CD14-positive monocyte (primary cell): Measurements from ENCODE around the gene CACUL1. TPM values are rescaled to one million over a fixed set of nuclear protein-coding genes. Genes with fewer than 3 reads are reported as not detected.

Experiments used
- DNase-seq, 3 donors: peaks; one replicate each; pipeline ENCODE4 v3.0.0-alpha.2; 2011 to 2022
- H2AFZ ChIP-seq: 2 replicates; pipeline ENCODE4 v1.6.0; 2012; ENCODE audit warnings: mild to moderate bottlenecking, low read depth, low read length, inconsistent platforms; ENCODE audit not compliant: insufficient read depth, poor library complexity, severe bottlenecking
- H3K27ac ChIP-seq, 2 donors: 1 replicate in 1 of 2; 2 replicates in 1 of 2; pipeline ENCODE4 v1.5.1; 2012 to 2013; ENCODE audit warnings: low read length in 2 of 2, control low read depth in 1 of 2, inconsistent platforms in 1 of 2, low read depth in 1 of 2, mild to moderate bottlenecking in 1 of 2
- H3K27me3 ChIP-seq, 2 donors: one replicate each; pipeline versions ENCODE4 v1.6.0 to v1.6.1; 2011 to 2013; ENCODE audit warnings: low read length in 2 of 2; ENCODE audit not compliant: control insufficient read depth in 2 of 2, insufficient read depth in 2 of 2
- H3K36me3 ChIP-seq, 2 donors: replicated peaks in 1 of 2; 1 replicate in 1 of 2; 2 replicates in 1 of 2; pipeline versions ENCODE4 v1.5.1 to v1.6.1; 2012 to 2013; ENCODE audit warnings: low read length in 2 of 2, control low read depth in 1 of 2, inconsistent platforms in 1 of 2, mild to moderate bottlenecking in 1 of 2; ENCODE audit not compliant: insufficient read depth in 2 of 2, control insufficient read depth in 1 of 2
- H3K4me1 ChIP-seq, 2 donors: 1 replicate in 1 of 2; 2 replicates in 1 of 2; pipeline versions ENCODE4 v1.5.1 to v1.6.1; 2012 to 2013; ENCODE audit warnings: low read length in 2 of 2, control low read depth in 1 of 2, inconsistent platforms in 1 of 2, mild to moderate bottlenecking in 1 of 2, moderate library complexity in 1 of 2; ENCODE audit not compliant: insufficient read depth in 2 of 2, control insufficient read depth in 1 of 2
- H3K4me2 ChIP-seq: replicated peaks from 2 replicates; pipeline ENCODE3; 2012; ENCODE audit warnings: low read length, moderate library complexity, mild to moderate bottlenecking; ENCODE audit not compliant: poor library complexity, severe bottlenecking; ENCODE audit errors: extremely low read depth
- H3K4me3 ChIP-seq, 3 experiments: fragments of 200-600 bp in 1 of 3; sonication (generic) in 1 of 3; replicated peaks in 1 of 3; 1 replicate in 2 of 3; 2 replicates in 1 of 3; pipeline ENCODE4 v1.5.1; 2011 to 2013; ENCODE audit warnings: low read length in 3 of 3, mild to moderate bottlenecking in 3 of 3, control low read depth in 2 of 3, low read depth in 2 of 3, inconsistent platforms in 1 of 3, moderate library complexity in 1 of 3
- H3K79me2 ChIP-seq: 2 replicates; pipeline ENCODE4 v1.6.0; 2012; ENCODE audit warnings: mild to moderate bottlenecking, control low read depth, inconsistent platforms, low read length, moderate library complexity; ENCODE audit not compliant: insufficient read depth
- H3K9ac ChIP-seq: 2 replicates; pipeline ENCODE4 v1.6.0; 2017; ENCODE audit warnings: low read length, mild to moderate bottlenecking; ENCODE audit not compliant: insufficient read depth, poor library complexity, severe bottlenecking
- H3K9me3 ChIP-seq, 2 donors: replicated peaks in 1 of 2; 1 replicate in 1 of 2; 2 replicates in 1 of 2; pipeline versions ENCODE4 v1.5.1 to v1.6.1; 2012 to 2013; ENCODE audit warnings: low read length in 2 of 2, control low read depth in 1 of 2; ENCODE audit not compliant: control insufficient read depth in 1 of 2, insufficient read depth in 1 of 2
- H4K20me1 ChIP-seq: 2 replicates; pipeline ENCODE4 v1.6.0; 2012; ENCODE audit warnings: mild to moderate bottlenecking, low read length, control low read depth, moderate library complexity; ENCODE audit not compliant: insufficient read depth
- H3K27ac Mint-ChIP-seq, 7 donors: one replicate each; pipeline ENCODE4 v1.8.0; 2020; ENCODE audit warnings: mild to moderate bottlenecking in 7 of 7, mixed read lengths in 7 of 7, moderate library complexity in 6 of 7, inconsistent platforms in 2 of 7
- H3K27me3 Mint-ChIP-seq, 3 donors: one replicate each; pipeline ENCODE4 v1.8.0; 2021 to 2022; ENCODE audit warnings: low read depth in 3 of 3, mild to moderate bottlenecking in 3 of 3, mixed read lengths in 3 of 3, moderate library complexity in 3 of 3, inconsistent platforms in 1 of 3
- H3K36me3 Mint-ChIP-seq, 2 donors: one replicate each; pipeline ENCODE4 v1.8.0; 2020; ENCODE audit warnings: mixed read lengths in 2 of 2, inconsistent platforms in 1 of 2, mild to moderate bottlenecking in 1 of 2
- H3K4me1 Mint-ChIP-seq: one replicate; pipeline ENCODE4 v1.8.0; 2020; ENCODE audit warnings: mild to moderate bottlenecking, mixed read lengths
- H3K4me3 Mint-ChIP-seq, 2 donors: one replicate each; pipeline ENCODE4 v1.8.0; 2020; ENCODE audit warnings: mild to moderate bottlenecking in 2 of 2, mixed read lengths in 2 of 2, moderate library complexity in 1 of 2
- H3K9me3 Mint-ChIP-seq, 7 donors: one replicate each; pipeline ENCODE4 v1.8.0; 2020 to 2022; ENCODE audit warnings: mixed read lengths in 7 of 7, mild to moderate bottlenecking in 6 of 7, moderate library complexity in 6 of 7, inconsistent platforms in 2 of 7
- CTCF ChIP-seq: fragments of 200-600 bp; IDR thresholded peaks from one replicate; pipeline ENCODE4 v1.8.0; 2022; ENCODE audit warnings: antibody characterized with exemption, mild to moderate bottlenecking
- WGBS: methylation state at CpG from one replicate; pipeline ENCODE4 v1.1.5; 2013; ENCODE audit warnings: missing lambda C conversion rate; ENCODE audit not compliant: insufficient coverage; 5-methylcytosine and 5-hydroxymethylcytosine counted together
- intact Hi-C, 2 donors: fragments of 100-400 bp; cut with micrococcal nuclease; formaldehyde crosslinking; loops; one replicate each; pipeline versions ENCODE4 v1.15.0 to v1.15.1; 2023
- polyA plus RNA-seq, 3 donors: library from polyadenylated mRNA; depleted of rRNA in 1 of 3; unstranded in 2 of 3; stranded (reverse) in 1 of 3; fragments of 300-500 nt in 2 of 3; fragments of >200 nt in 1 of 3; fragmentation: Illumina TruSeq in 2 of 3; gene quantifications; 1 replicate in 2 of 3; 2 replicates in 1 of 3; pipeline ENCODE4 v1.2.3, GENCODE V29; 2012 to 2021

CACUL1 gene
- polyA plus RNA-seq, 3 donors, result 18.1 to 50.8 (median 38.8) TPM

GRCh38 chr10:118633786-118634185, 121.0 kb downstream of the CACUL1 start:
- Mint-ChIP-seq H3K36me3 (no peaks in the 10 kb centered on the region), H3K4me3 (no peak overlapping the region), H3K4me1 (no peaks in the 10 kb centered on the region), H3K27me3 (peaks cover 6 to 16% (median 14%) of the 10 kb centered on the region in 3 donors), H3K27ac (no peak overlapping the region), H3K9me3 (peaks cover 0 to 3% (median 0%) of the 10 kb centered on the region in 7 donors)
- Histone ChIP-seq H3K79me2 (no peaks in the 10 kb centered on the region), H3K36me3 (no peaks in the 10 kb centered on the region), H3K27me3 (no peaks in the 10 kb centered on the region), H2AFZ (no peak overlapping the region), H3K4me3 (no peak overlapping the region), H3K4me1 (no peaks in the 10 kb centered on the region), H3K9me3 (no peaks in the 10 kb centered on the region), H3K27ac (no peak overlapping the region), H3K4me2 (no peak overlapping the region), H3K9ac (no peak overlapping the region), H4K20me1 (no peaks in the 10 kb centered on the region)
- no CpG with 5 or more reads among the region's 7 CpGs for WGBS
- DNase-seq, result no peak
- intact Hi-C loops, result no loop called here
- no peak for TF ChIP-seq CTCF

- H3K27ac Mint-ChIP-seq, result no peak overlapping the region
- no peaks in the 10 kb centered on the region for H3K4me1 Mint-ChIP-seq
- Histone ChIP-seq H3K4me1 (no peaks in the 10 kb centered on the region), H3K27me3 (no peaks in the 10 kb centered on the region), H3K36me3 (no peaks in the 10 kb centered on the region), H3K4me3 (no peak overlapping the region), H3K79me2 (no peaks in the 10 kb centered on the region), H3K27ac (no peak overlapping the region), H4K20me1 (no peaks in the 10 kb centered on the region), H2AFZ (no peak overlapping the region), H3K4me2 (no peak overlapping the region), H3K9me3 (no peaks in the 10 kb centered on the region), H3K9ac (no peak overlapping the region)
- H3K27me3 Mint-ChIP-seq, result peaks cover 9 to 29% (median 16%) of the 10 kb centered on the region in 3 donors
- no peaks in the 10 kb centered on the region for H3K36me3 Mint-ChIP-seq
- intact Hi-C loops, result no loop called here
- no peak for DNase-seq
- WGBS, result no CpG with 5 or more reads among the region's 3 CpGs
- no peaks in the 10 kb centered on the region for H3K9me3 Mint-ChIP-seq
- no peak overlapping the region for H3K4me3 Mint-ChIP-seq
- TF ChIP-seq CTCF, result no peak
These were observed 125.6 kb downstream of the CACUL1 start for GRCh38 chr10:118629211-118629610.
